Measurements from ENCODE around the gene CD59.

DNA sequence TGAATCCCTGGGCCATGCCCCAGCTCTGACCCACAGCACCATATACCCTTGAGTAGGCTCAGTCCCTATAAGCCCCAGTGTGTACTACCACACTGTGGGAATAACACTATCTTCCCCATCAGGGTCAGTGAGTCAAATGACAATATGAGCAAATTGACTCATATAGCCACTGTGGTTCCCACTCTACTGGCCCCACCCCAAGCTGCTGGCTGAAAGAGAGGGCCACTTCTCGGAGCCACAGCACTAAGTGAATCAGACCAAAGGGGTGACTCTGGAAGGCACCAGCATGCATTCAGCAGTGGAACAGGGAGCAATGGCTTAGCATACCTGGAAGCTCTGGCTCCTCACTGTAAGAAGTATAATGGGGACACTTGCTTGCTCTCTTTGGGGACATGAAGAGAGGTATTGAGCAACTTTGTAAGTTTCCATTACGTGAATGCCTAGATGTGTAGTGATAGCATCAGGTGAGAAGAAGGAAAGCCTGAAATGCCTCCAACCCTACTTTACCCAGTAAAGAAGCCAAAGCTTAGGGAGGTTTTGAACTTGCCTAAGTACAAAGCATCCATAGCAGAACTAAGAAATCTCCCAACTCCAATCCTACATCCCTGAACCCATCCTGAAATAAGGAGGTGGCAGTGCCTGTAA is 13.5 kb downstream of the CD59 start:
- TF ChIP-seq, protein P1, sequence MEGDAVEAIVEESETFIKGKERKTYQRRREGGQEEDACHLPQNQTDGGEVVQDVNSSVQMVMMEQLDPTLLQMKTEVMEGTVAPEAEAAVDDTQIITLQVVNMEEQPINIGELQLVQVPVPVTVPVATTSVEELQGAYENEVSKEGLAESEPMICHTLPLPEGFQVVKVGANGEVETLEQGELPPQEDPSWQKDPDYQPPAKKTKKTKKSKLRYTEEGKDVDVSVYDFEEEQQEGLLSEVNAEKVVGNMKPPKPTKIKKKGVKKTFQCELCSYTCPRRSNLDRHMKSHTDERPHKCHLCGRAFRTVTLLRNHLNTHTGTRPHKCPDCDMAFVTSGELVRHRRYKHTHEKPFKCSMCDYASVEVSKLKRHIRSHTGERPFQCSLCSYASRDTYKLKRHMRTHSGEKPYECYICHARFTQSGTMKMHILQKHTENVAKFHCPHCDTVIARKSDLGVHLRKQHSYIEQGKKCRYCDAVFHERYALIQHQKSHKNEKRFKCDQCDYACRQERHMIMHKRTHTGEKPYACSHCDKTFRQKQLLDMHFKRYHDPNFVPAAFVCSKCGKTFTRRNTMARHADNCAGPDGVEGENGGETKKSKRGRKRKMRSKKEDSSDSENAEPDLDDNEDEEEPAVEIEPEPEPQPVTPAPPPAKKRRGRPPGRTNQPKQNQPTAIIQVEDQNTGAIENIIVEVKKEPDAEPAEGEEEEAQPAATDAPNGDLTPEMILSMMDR (IDR thresholded peaks at IDR 0.05): no peak
- TF ChIP-seq EP300 (IDR thresholded peaks at IDR 0.05): no peak
- no peak for TF ChIP-seq RNF2 (IDR thresholded peaks at IDR 0.05; ENCODE audit: borderline replicate concordance, low read depth)
- no peak for TF ChIP-seq RCOR1 (IDR thresholded peaks at IDR 0.05; ENCODE audit: low read depth, low read length)
- TF ChIP-seq USF2 (IDR thresholded peaks at IDR 0.05): no peak
- no peak for TF ChIP-seq POLR2A (IDR thresholded peaks at IDR 0.05; ENCODE audit: low read length)

All from A549 (cell line).